A673 (cell line): Measurements from ENCODE around the gene COMMD4. TPM values are rescaled to one million over a fixed set of nuclear protein-coding genes. Genes with fewer than 3 reads are reported as not detected.
"Not testable (repeated sequence)": the region's sequence is repeated elsewhere in the genome, so short reads cannot be mapped to it uniquely, and the experiment has no call there.

Experiments used
- BruUV-seq: library from RNA; stranded (reverse); fragments of 400-500 nt; replicated peaks from 2 replicates; lab custom pipeline; 2021; lab: Mats Ljungman, UMichigan
- CTCF ChIA-PET: fragments of 300-600 bp; sonication (Branson Sonifier 250); formaldehyde crosslinking; loops from one replicate; lab custom pipeline; 2022; ENCODE audit warnings: antibody characterized with exemption; lab: Charles Lee
- POLR2A ChIA-PET: fragments of 300-600 bp; sonication (Branson Sonifier 250); formaldehyde crosslinking; loops from one replicate; lab custom pipeline; 2022; ENCODE audit warnings: antibody characterized with exemption; ENCODE audit not compliant: low non-redundant PET; lab: Charles Lee
- DNase-seq: peaks from one replicate; pipeline ENCODE4 v3.0.0-alpha.2; 2015; ENCODE audit warnings: low spot score
- H3K27ac ChIP-seq: fragments of 200-600 bp; sonication (generic); 2 replicates; pipeline ENCODE4 v1.5.1; 2016; ENCODE audit warnings: mixed run types, low read depth, mild to moderate bottlenecking, mixed read lengths, antibody characterized with exemption, low read length; ENCODE audit not compliant: poor library complexity, severe bottlenecking
- H3K27me3 ChIP-seq: fragments of 200-600 bp; sonication (generic); replicated peaks from 2 replicates; pipeline ENCODE4 v1.6.1; 2017; ENCODE audit warnings: mixed run types, low read depth, mild to moderate bottlenecking, mixed read lengths, antibody characterized with exemption, low read length; ENCODE audit not compliant: insufficient read depth, poor library complexity
- H3K36me3 ChIP-seq: fragments of 200-600 bp; sonication (generic); 2 replicates; pipeline ENCODE4 v1.6.1; 2016; ENCODE audit warnings: mixed run types, mild to moderate bottlenecking, mixed read lengths, antibody characterized with exemption, low read length; ENCODE audit not compliant: insufficient read depth, poor library complexity, severe bottlenecking
- H3K4me1 ChIP-seq: fragments of 200-600 bp; sonication (generic); 2 replicates; pipeline ENCODE4 v1.6.1; 2017; ENCODE audit warnings: mixed run types, mild to moderate bottlenecking, mixed read lengths, antibody characterized with exemption, low read length; ENCODE audit not compliant: insufficient read depth, poor library complexity, severe bottlenecking
- H3K4me3 ChIP-seq: fragments of 200-600 bp; sonication (generic); 2 replicates; pipeline ENCODE4 v1.5.1; 2016; ENCODE audit warnings: low read depth, mixed run types, mild to moderate bottlenecking, mixed read lengths, low read length; ENCODE audit not compliant: poor library complexity, severe bottlenecking
- H3K9me3 ChIP-seq: fragments of 200-600 bp; sonication (generic); 2 replicates; pipeline ENCODE4 v1.6.1; 2016; ENCODE audit warnings: mixed run types, low read depth, mild to moderate bottlenecking, mixed read lengths, antibody characterized with exemption, low read length; ENCODE audit not compliant: poor library complexity, severe bottlenecking
- CTCF ChIP-seq: fragments of 300-800, 200-600 bp; sonication (generic); conservative IDR thresholded peaks from 2 replicates; pipeline ENCODE4 v1.5.1; 2017; ENCODE audit warnings: low read depth, mild to moderate bottlenecking, antibody characterized with exemption, low read length, moderate library complexity, mixed read lengths
- EZH2 ChIP-seq: fragments of 200-600 bp; sonication (generic); IDR thresholded peaks from 2 replicates; pipeline ENCODE4 v1.6.1; 2017; ENCODE audit warnings: borderline replicate concordance, low read depth, mild to moderate bottlenecking, mixed read lengths, antibody characterized with exemption, low read length; ENCODE audit not compliant: poor library complexity, severe bottlenecking
- intact Hi-C: fragments of 100-400 bp; cut with micrococcal nuclease; formaldehyde crosslinking; loops from one replicate; pipeline ENCODE4 v1.10.0; 2022; ENCODE audit not compliant: unreplicated experiment
- total RNA-seq: library from RNA; stranded (reverse); gene quantifications from 2 replicates; pipeline ENCODE4 v1.2.3, GENCODE V29; 2021

The COMMD4 gene
- total RNA-seq, 1 experiment from 2014 or later = 109 TPM

GRCh38 chr15:75347222-75348033 is 11.6 kb downstream of the COMMD4 start:
- Histone ChIP-seq H3K36me3 (no peaks in the 10 kb centered on the region), H3K4me3 (peak overlapping the region; percentile 94), H3K27me3 (no peaks in the 10 kb centered on the region), H3K27ac (peak overlapping the region; percentile 74), H3K9me3 (no peaks in the 10 kb centered on the region), H3K4me1 (peaks cover 6% of the 10 kb centered on the region)
- ChIA-PET CTCF (no interaction called here), POLR2A (interaction anchor here (0.6 kb wide), 1 partner anchor 19 kb away, joined by 7 read pairs; no protein-coding TSS in a partner anchor)
- intact Hi-C loops = no loop called here
- DNase-seq = peak; percentile 45
- BruUV-seq = no TSS peak
- no peak for TF ChIP-seq EZH2
- no peak for TF ChIP-seq CTCF

GRCh38 chr15:75348034-75348561 is 12.2 kb downstream of the COMMD4 start:
- Histone ChIP-seq H3K27ac (peak overlapping the region; percentile 74), H3K4me3 (peak overlapping the region; percentile 94), H3K27me3 (no peaks in the 10 kb centered on the region), H3K4me1 (peaks cover 6% of the 10 kb centered on the region), H3K36me3 (no peaks in the 10 kb centered on the region), H3K9me3 (no peaks in the 10 kb centered on the region)
- no peak for DNase-seq
- intact Hi-C loops = no loop called here
- BruUV-seq = no TSS peak
- POLR2A ChIA-PET = interaction anchor here (0.6 kb wide), 1 partner anchor 18 kb away, joined by 7 read pairs; no protein-coding TSS in a partner anchor
- CTCF ChIA-PET = no interaction called here
- TF ChIP-seq CTCF (no peak), EZH2 (no peak)

GRCh38 chr15:75348562-75349350 is 12.9 kb downstream of the COMMD4 start:
- no TSS peak for BruUV-seq
- POLR2A ChIA-PET = no interaction called here

GRCh38 chr15:75349351-75349669 is 13.4 kb downstream of the COMMD4 start:
- POLR2A ChIA-PET = not testable (repeated sequence)

More at GRCh38 chr15:75348562-75349350, 12.9 kb downstream of the COMMD4 start:
- H3K4me3 ChIP-seq = peak overlapping the region; percentile 94
- H3K9me3 ChIP-seq = no peaks in the 10 kb centered on the region
- TF ChIP-seq CTCF (no peak), EZH2 (no peak)
- H3K27me3 ChIP-seq = no peaks in the 10 kb centered on the region
- H3K4me1 ChIP-seq = peaks cover 6% of the 10 kb centered on the region
- no peaks in the 10 kb centered on the region for H3K36me3 ChIP-seq
- intact Hi-C loops = no loop called here
- peak; percentile 23 for DNase-seq
- CTCF ChIA-PET = no interaction called here
- H3K27ac ChIP-seq = peak overlapping the region; percentile 74

More at GRCh38 chr15:75349351-75349669, 13.4 kb downstream of the COMMD4 start:
- H3K27me3 ChIP-seq, H3K9me3 ChIP-seq, H3K27ac ChIP-seq, BruUV-seq, H3K4me3 ChIP-seq, H3K36me3 ChIP-seq, intact Hi-C loops, CTCF ChIA-PET, H3K4me1 ChIP-seq, DNase-seq: not testable (repeated sequence)
